ENCODE data around the gene ESF1. TPM values are rescaled to one million over a fixed set of nuclear protein-coding genes. Genes with fewer than 3 reads are reported as not detected.
"Not testable (repeated sequence)": the region's sequence is repeated elsewhere in the genome, so short reads cannot be mapped to it uniquely, and the experiment has no call there.

ESF1 gene
- total and polyA plus RNA-seq, 7 donors, result 7.2 to 20.5 (median 14.0) TPM

- intact Hi-C loops (cut with DNase I), result no loop called here
- H3K36me3 ChIP-seq, result peaks cover 18 to 74% (median 30%) of the 10 kb centered on the region in 4 donors
- H3K27ac ChIP-seq, result no peak overlapping the region
- no peaks in the 10 kb centered on the region for H3K27me3 ChIP-seq
- no peaks in the 10 kb centered on the region for H3K4me1 ChIP-seq
- TF ChIP-seq POLR2AphosphoS5 (IDR thresholded peaks at IDR 0.05) (no peak), EP300 (IDR thresholded peaks at IDR 0.05) (no peak), POLR2A (IDR thresholded peaks at IDR 0.05) (no peak)
- TF ChIP-seq, protein P1, sequence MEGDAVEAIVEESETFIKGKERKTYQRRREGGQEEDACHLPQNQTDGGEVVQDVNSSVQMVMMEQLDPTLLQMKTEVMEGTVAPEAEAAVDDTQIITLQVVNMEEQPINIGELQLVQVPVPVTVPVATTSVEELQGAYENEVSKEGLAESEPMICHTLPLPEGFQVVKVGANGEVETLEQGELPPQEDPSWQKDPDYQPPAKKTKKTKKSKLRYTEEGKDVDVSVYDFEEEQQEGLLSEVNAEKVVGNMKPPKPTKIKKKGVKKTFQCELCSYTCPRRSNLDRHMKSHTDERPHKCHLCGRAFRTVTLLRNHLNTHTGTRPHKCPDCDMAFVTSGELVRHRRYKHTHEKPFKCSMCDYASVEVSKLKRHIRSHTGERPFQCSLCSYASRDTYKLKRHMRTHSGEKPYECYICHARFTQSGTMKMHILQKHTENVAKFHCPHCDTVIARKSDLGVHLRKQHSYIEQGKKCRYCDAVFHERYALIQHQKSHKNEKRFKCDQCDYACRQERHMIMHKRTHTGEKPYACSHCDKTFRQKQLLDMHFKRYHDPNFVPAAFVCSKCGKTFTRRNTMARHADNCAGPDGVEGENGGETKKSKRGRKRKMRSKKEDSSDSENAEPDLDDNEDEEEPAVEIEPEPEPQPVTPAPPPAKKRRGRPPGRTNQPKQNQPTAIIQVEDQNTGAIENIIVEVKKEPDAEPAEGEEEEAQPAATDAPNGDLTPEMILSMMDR (IDR thresholded peaks at IDR 0.05), result no peak
- no peaks in the 10 kb centered on the region for H3K9me3 ChIP-seq
- no peak overlapping the region for H3K4me3 ChIP-seq
- DNase-seq, result no peak
These were observed 19.4 kb downstream of the ESF1 start for GRCh38 chr20:13765299-13765698.

DNA sequence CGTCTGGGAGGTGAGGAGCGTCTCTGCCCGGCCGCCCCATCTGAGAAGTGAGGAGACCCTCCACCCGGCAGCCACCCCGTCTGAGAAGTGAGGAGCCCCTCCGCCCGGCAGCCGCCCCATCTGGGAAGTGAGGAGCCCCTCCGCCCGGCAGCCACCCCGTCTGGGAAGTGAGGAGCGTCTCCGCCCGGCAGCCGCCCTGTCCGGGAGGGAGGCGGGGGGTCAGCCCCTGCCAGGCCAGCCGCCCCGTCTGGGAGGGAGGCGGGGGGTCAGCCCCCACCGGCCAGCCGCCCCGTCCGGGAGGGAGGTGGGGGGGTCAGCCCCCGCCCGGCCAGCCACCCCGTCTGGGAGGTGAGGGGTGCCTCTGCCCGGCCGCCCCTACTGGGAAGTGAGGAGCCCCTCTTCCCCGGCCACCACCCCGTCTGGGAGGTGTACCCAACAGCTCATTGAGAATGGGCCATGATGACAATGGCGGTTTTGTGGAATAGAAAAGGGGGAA is 24.2 kb downstream of the ESF1 start:
- DNase-seq; H3K9me3 ChIP-seq; H3K27me3 ChIP-seq; H3K27ac ChIP-seq; H3K4me3 ChIP-seq; H3K4me1 ChIP-seq; intact Hi-C loops (cut with DNase I): not testable (repeated sequence)
- 96 to 97% methylated on average over 33 of the region's 33 CpGs for WGBS, 2 donors
- peaks cover 4 to 56% (median 16%) of the 10 kb centered on the region in 4 donors for H3K36me3 ChIP-seq

DNA sequence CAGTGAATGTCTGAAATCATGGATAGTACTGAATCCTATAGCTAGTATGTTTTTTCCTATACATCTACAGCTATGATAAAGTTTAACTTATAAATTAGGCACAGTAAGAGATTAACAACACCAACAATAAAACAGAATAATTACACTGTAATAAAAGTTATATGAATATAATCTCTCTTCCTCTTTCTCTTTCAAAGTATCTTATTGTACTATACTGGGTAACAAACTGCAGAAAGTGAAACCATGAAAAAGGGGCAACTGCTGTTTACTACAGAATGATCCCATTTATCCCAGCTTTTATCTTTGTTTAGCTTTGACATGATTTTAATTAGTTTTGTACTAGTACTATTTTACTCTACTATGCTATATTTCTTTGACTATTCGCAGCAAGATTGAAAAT is 25.8 kb downstream of the ESF1 start:
- Histone ChIP-seq H3K36me3 (peaks cover 0 to 51% (median 12%) of the 10 kb centered on the region in 4 donors), H3K9me3 (no peaks in the 10 kb centered on the region), H3K27me3 (no peaks in the 10 kb centered on the region), H3K4me1 (no peaks in the 10 kb centered on the region), H3K27ac (no peak overlapping the region), H3K4me3 (no peak overlapping the region)
- intact Hi-C loops (cut with DNase I), result no loop called here
- WGBS, 2 donors, result 25 to 74% methylated on average over 1 of the region's 1 CpG
- no peak for DNase-seq
- TF ChIP-seq, protein P1 (IDR thresholded peaks at IDR 0.05), result no peak
- TF ChIP-seq POLR2A (IDR thresholded peaks at IDR 0.05) (no peak), EP300 (IDR thresholded peaks at IDR 0.05) (no peak), POLR2AphosphoS5 (IDR thresholded peaks at IDR 0.05) (no peak)

DNA sequence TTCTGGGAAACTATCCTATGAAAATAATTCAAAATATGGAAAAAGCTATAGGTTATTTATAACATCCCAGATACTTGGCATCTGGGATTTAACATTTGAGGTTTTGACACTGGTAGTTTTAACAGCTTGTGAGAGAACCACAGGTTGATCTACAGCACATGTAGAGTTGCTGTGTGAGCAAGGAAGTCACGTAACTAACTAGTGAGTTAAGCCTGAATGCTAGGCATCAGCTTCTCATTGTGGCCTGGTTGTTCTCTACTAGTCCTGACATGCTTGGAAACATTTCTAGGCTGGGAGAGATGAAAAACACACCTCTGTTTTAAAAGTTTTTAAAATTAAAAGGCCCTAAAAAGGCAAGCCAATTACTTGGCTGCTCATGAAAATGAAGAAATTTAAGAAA is 28.2 kb downstream of the ESF1 start:
- TF ChIP-seq POLR2A (IDR thresholded peaks at IDR 0.05) (no peak), EP300 (IDR thresholded peaks at IDR 0.05) (no peak), POLR2AphosphoS5 (IDR thresholded peaks at IDR 0.05) (no peak)
- TF ChIP-seq, protein P1 (IDR thresholded peaks at IDR 0.05), result no peak
- Histone ChIP-seq H3K27ac (no peak overlapping the region), H3K4me1 (no peaks in the 10 kb centered on the region), H3K4me3 (no peak overlapping the region), H3K27me3 (no peaks in the 10 kb centered on the region), H3K9me3 (no peaks in the 10 kb centered on the region), H3K36me3 (peaks cover 0 to 41% (median 12%) of the 10 kb centered on the region in 4 donors)
- no peak for DNase-seq
- intact Hi-C loops (cut with DNase I), result no loop called here
- 94 to 95% methylated on average over 1 of the region's 1 CpG for WGBS, 2 donors

DNA sequence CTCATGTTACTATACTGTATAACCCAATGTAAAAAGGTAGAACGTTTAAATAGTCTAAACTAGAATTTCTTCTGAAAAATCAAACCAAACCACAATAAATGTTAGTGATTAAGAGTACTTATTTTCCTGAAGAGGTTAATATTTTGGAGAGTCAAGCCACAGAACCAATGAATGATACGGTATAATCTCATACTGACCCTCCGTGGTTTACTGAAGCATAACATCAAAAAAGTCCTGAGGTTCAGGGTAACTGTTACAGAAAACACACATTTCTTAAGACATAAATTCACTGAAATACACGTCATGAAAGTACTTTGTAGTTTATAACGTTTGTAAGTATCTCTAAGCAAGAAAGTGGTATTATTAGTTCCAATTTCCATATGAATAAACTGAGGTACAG is 28.9 kb downstream of the ESF1 start:
- Histone ChIP-seq H3K9me3 (no peaks in the 10 kb centered on the region), H3K36me3 (peaks cover 0 to 41% (median 12%) of the 10 kb centered on the region in 4 donors), H3K4me3 (no peak overlapping the region), H3K4me1 (no peaks in the 10 kb centered on the region), H3K27ac (no peak overlapping the region), H3K27me3 (no peaks in the 10 kb centered on the region)
- intact Hi-C loops (cut with DNase I), result no loop called here
- WGBS, 2 donors, result 84 to 88% methylated on average over 5 of the region's 5 CpGs
- TF ChIP-seq POLR2A (IDR thresholded peaks at IDR 0.05) (no peak), EP300 (IDR thresholded peaks at IDR 0.05) (no peak), POLR2AphosphoS5 (IDR thresholded peaks at IDR 0.05) (no peak)
- TF ChIP-seq, protein P1 (IDR thresholded peaks at IDR 0.05), result no peak
- DNase-seq, result no peak

Data from sigmoid colon (tissue), 7 donors.